ENCODE measurements around the gene CALN1. TPM values are rescaled to one million over a fixed set of nuclear protein-coding genes. Genes with fewer than 3 reads are reported as not detected.

Gene CALN1
- total and polyA plus RNA-seq, 2 of the 8 experiments (the other 6 are each of a cell fraction or from before 2014, with no cell fraction given), result 6.4 to 15.2 TPM

DNA sequence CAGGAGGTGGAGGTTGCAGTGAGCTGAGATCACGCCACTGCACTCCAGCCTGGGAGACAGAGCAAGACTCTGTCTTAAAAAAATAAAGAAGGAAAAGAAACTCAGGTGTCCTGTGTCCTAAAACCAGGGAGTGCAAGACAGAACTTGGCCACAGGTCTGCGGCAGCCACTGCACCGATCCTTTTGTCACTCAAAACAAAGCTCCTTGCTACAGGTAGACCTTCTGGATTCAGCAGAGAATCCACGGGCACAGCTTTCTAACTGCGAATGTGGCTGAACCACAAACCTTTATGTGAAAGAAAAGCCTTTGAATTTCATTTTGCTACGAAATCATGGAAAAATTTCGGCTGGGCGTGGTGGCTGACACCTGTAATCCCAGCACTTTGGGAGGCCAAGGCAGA is 634.9 kb downstream of the CALN1 start (continued):
- TF ChIP-seq BCL11A (IDR thresholded peaks at IDR 0.05; ENCODE audit: low read depth in 2 of 2, low read length in 2 of 2) (no peak), TBP (IDR thresholded peaks at IDR 0.05; ENCODE audit: low read depth, low read length) (no peak), GTF2F1 (IDR thresholded peaks at IDR 0.05; ENCODE audit: borderline replicate concordance, low read depth, low read length) (no peak), HDAC2 (IDR thresholded peaks at IDR 0.05; ENCODE audit: borderline replicate concordance in 1 of 2, low read depth in 2 of 2, low read length in 2 of 2) (no peak), RNF2 (IDR thresholded peaks at IDR 0.05; ENCODE audit: borderline replicate concordance, low read depth, low read length, missing control alignments, poor library complexity, severe bottlenecking) (no peak)

Measured in H1 (cell line).